DMS 273 (cell line): Measurements from ENCODE around the gene EPX.

Experiments
- DNase-seq: peaks from one replicate; lab custom pipeline; 2025; ENCODE audit not compliant: unreplicated experiment; lab: John Stamatoyannopoulos, UW

The EPX gene

GRCh38 chr17:58224315-58224714 lies 31.8 kb downstream of the EPX start:
- DNase-seq: no peak

- no peak for DNase-seq
Measured at GRCh38 chr17:58227733-58228132, 35.2 kb downstream of the EPX start.

- no peak for DNase-seq
Measured at GRCh38 chr17:58228679-58229078, 36.2 kb downstream of the EPX start.

GRCh38 chr17:58229384-58229783 lies 36.9 kb downstream of the EPX start:
- DNase-seq: no peak

- DNase-seq: no peak
Measured at GRCh38 chr17:58229881-58230280, 37.4 kb downstream of the EPX start.

- DNase-seq: no peak
Measured at GRCh38 chr17:58231641-58232040, 39.1 kb downstream of the EPX start.

- no peak for DNase-seq
Measured at GRCh38 chr17:58232707-58233156, 40.2 kb downstream of the EPX start.

GRCh38 chr17:58233543-58233942 lies 41.0 kb downstream of the EPX start:
- no peak for DNase-seq

- DNase-seq: no peak
Measured at GRCh38 chr17:58234512-58234911, 42.0 kb downstream of the EPX start.

GRCh38 chr17:58235821-58236220 lies 43.3 kb downstream of the EPX start:
- no peak for DNase-seq

GRCh38 chr17:58236394-58236793 lies 43.9 kb downstream of the EPX start:
- no peak for DNase-seq

- DNase-seq: no peak
Measured at GRCh38 chr17:58238147-58238634, 45.7 kb downstream of the EPX start, which contains the start of gene LPO. TSS of gene LPO (plus strand) at chr17:58238584. CDS start at chr17:58242980, 4,396 bp downstream.

GRCh38 chr17:58239987-58240386 lies 47.5 kb downstream of the EPX start:
- no peak for DNase-seq

GRCh38 chr17:58242171-58242784 lies 49.8 kb downstream of the EPX start:
- peak; percentile 29 for DNase-seq

- no peak for DNase-seq
Measured at GRCh38 chr17:58244963-58245362, 52.4 kb downstream of the EPX start.

- no peak for DNase-seq
Measured at GRCh38 chr17:58245428-58246103, 53.0 kb downstream of the EPX start.

- DNase-seq: no peak
Measured at GRCh38 chr17:58246104-58246740, 53.7 kb downstream of the EPX start.

- no peak for DNase-seq
Measured at GRCh38 chr17:58246781-58247180, 54.3 kb downstream of the EPX start.

GRCh38 chr17:58247511-58248363 lies 55.2 kb downstream of the EPX start:
- no peak for DNase-seq

GRCh38 chr17:58248955-58249269 lies 56.4 kb downstream of the EPX start:
- peak; percentile 38 for DNase-seq
